Epithelial cell of proximal tubule (primary cell): ENCODE measurements around the gene CDS2. TPM values are rescaled to one million over a fixed set of nuclear protein-coding genes. Genes with fewer than 3 reads are reported as not detected.

ENCODE experiments used
- DNase-seq: peaks from one replicate; pipeline ENCODE4 v3.0.0-alpha.2; 2011; ENCODE audit warnings: low read depth
- H3K4me3 ChIP-seq: 2 replicates; pipeline ENCODE4 v1.5.1; 2011; ENCODE audit warnings: low read depth, mild to moderate bottlenecking, low read length
- CTCF ChIP-seq: conservative IDR thresholded peaks from 2 replicates; pipeline ENCODE4 v1.5.1; 2012; ENCODE audit warnings: low read depth, mild to moderate bottlenecking, low read length
- total RNA-seq: library from RNA; depleted of rRNA; stranded (reverse); fragments of >200 nt; gene quantifications from 2 replicates; pipeline ENCODE4 v1.2.3, GENCODE V29; 2015

Gene CDS2
- total RNA-seq, 1 donor from 2014 or later, result 18.7 TPM

GRCh38 chr20:5159928-5160327 is 33.1 kb downstream of the CDS2 start:
- no peak for DNase-seq
- no peak overlapping the region for H3K4me3 ChIP-seq
- no peak for TF ChIP-seq CTCF

- no peak for DNase-seq
- H3K4me3 ChIP-seq, result no peak overlapping the region
Observed at GRCh38 chr20:5160882-5161281, 34.1 kb downstream of the CDS2 start.

GRCh38 chr20:5161536-5162164 is 34.8 kb downstream of the CDS2 start:
- H3K4me3 ChIP-seq, result no peak overlapping the region
- no peak for DNase-seq
- TF ChIP-seq CTCF, result no peak

More at GRCh38 chr20:5160882-5161281, 34.1 kb downstream of the CDS2 start:
- TF ChIP-seq CTCF, result no peak

- TF ChIP-seq CTCF, result no peak
- no peak overlapping the region for H3K4me3 ChIP-seq
- DNase-seq, result no peak
Observed at GRCh38 chr20:5164645-5165625, 38.1 kb downstream of the CDS2 start.

GRCh38 chr20:5168651-5169396 is 42.0 kb downstream of the CDS2 start:
- no peak for DNase-seq
- H3K4me3 ChIP-seq, result no peak overlapping the region
- no peak for TF ChIP-seq CTCF

GRCh38 chr20:5170341-5170740 is 43.5 kb downstream of the CDS2 start:
- H3K4me3 ChIP-seq, result no peak overlapping the region
- no peak for DNase-seq
- no peak for TF ChIP-seq CTCF
